GM12872 (cell line): ENCODE data around the gene UNC45A.

Source experiments
- TF ChIP-seq, protein P1 (sequence below): IDR thresholded peaks from 3 replicates; pipeline ENCODE4 v1.5.1; 2011; ENCODE audit warnings: low read depth, mild to moderate bottlenecking, low read length, moderate library complexity; ENCODE audit not compliant: insufficient read depth

The UNC45A gene

DNA sequence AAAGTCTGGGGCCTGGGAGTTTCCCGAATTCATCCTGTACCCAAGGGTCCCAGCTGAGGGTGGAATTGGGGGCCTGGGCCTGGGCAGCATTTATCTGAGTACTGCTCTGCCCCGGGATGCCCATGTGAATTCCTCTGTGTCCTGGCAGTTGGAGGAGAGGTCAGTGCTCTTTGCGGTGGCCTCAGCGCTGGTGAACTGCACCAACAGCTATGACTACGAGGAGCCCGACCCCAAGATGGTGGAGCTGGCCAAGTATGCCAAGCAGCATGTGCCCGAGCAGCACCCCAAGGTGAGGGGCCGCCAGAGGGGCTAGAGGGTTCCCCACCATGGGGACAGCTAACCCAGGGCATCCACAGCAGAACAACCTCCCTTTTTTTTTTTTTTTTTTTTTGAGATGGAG is 13.4 kb downstream of the UNC45A start:
- TF ChIP-seq, protein P1, sequence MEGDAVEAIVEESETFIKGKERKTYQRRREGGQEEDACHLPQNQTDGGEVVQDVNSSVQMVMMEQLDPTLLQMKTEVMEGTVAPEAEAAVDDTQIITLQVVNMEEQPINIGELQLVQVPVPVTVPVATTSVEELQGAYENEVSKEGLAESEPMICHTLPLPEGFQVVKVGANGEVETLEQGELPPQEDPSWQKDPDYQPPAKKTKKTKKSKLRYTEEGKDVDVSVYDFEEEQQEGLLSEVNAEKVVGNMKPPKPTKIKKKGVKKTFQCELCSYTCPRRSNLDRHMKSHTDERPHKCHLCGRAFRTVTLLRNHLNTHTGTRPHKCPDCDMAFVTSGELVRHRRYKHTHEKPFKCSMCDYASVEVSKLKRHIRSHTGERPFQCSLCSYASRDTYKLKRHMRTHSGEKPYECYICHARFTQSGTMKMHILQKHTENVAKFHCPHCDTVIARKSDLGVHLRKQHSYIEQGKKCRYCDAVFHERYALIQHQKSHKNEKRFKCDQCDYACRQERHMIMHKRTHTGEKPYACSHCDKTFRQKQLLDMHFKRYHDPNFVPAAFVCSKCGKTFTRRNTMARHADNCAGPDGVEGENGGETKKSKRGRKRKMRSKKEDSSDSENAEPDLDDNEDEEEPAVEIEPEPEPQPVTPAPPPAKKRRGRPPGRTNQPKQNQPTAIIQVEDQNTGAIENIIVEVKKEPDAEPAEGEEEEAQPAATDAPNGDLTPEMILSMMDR = no peak

DNA sequence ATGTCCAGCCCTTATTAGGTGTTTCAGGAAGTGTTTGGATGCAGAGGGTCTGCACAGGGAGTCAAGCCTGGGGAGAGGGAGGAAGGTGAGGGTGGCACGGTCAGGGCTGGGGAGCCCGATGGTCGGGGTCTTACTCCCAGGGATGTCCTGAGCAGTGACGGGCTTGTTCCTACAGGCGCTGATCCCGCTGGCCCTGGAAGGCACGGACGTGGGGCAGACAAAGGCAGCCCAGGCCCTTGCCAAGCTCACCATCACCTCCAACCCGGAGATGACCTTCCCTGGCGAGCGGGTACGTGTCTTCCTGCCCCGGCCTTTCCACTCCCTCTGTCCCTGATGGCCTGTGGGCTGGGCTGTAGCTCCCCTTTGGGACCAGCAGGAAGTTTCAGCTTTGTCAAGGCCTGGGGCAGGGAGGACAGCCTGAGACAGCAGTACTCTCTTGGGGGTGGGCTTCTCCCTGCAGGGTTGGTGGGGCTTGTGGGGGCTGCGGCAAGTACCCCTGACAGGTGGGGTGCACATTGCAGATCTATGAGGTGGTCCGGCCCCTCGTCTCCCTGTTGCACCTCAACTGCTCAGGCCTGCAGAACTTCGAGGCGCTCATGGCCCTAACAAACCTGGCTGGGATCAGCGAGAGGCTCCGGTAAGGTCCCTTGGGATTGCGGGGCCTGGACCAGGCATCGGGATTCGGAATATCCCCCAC is 15.0 kb downstream of the UNC45A start:
- TF ChIP-seq, protein P1 = no peak

DNA sequence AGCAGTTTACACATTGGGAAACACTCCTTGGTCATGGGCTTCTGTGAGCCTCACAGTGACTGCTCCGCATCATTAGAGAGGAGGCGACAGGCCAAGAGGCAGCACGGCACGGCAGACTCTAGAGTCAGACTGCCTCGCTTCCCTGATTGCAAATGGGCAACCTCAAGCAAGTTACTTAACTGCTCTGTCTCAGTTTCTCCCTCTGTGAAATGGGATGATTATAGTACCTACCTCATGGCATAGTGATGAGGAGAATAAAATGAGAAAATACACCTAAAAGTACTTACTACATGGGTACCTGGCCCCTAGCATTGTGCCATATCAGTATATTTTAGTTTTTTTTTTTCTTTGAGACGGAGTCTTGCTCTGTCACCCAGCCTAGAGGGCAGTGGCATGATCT is 15.6 kb downstream of the UNC45A start:
- TF ChIP-seq, protein P1 = no peak

DNA sequence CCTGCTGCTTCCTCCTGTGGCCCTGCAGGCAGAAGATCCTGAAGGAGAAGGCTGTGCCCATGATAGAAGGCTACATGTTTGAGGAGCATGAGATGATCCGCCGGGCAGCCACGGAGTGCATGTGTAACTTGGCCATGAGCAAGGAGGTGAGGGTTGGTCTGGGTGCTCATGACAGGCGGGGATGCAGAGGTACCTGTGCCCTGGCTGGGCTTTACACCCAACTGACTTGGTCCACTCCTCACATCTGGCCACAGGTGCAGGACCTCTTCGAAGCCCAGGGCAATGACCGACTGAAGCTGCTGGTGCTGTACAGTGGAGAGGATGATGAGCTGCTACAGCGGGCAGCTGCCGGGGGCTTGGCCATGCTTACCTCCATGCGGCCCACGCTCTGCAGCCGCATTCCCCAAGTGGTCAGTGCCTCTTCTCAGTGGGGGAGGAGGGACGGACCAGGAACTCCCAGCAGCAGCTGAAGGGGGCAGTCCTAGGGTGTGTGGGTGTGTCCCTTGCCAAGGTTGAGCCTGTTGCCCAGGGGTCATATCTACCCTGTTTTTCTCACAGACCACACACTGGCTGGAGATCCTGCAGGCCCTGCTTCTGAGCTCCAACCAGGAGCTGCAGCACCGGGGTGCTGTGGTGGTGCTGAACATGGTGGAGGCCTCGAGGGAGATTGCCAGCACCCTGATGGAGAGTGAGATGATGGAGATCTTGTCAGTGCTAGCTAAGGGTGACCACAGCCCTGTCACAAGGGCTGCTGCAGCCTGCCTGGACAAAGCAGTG is 18.0 kb downstream of the UNC45A start:
- TF ChIP-seq, protein P1 = no peak

DNA sequence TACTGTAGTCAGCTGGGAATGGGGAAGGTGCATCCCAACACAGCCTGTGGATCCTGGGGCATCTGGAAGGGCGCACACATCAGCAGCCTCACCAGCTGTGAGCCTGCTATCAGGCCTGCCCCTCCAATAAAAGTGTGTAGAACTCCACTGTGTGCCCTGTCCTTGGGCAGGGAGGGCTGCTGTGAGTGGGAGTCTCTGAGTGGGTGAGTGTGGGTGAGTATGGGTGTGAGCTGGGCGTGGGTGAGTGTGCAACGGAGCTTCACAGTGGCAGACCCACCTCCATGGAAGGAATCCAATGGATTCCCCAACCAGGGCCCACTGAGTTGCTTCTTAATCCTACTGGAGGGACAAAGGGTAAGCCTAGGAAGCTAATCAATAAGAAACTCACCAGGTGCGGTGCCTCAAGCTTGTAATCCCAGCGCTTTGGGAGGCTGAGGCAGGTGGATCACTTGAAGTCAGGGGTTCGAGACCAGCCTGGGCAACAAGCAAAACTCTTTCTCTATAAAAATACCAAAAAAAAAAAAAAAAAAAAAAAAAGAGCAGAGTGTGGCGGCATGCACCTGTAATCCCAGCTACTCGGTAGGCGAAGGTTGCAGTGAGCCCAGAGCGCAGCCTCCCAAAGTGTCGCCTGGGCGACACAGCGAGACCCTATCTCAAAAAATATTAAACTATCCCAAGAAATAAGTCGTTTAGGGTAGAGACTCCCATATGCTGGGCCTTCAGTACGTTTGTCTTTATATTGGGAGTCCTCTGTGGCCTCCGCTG is 19.0 kb downstream of the UNC45A start:
- TF ChIP-seq, protein P1 = no peak

DNA sequence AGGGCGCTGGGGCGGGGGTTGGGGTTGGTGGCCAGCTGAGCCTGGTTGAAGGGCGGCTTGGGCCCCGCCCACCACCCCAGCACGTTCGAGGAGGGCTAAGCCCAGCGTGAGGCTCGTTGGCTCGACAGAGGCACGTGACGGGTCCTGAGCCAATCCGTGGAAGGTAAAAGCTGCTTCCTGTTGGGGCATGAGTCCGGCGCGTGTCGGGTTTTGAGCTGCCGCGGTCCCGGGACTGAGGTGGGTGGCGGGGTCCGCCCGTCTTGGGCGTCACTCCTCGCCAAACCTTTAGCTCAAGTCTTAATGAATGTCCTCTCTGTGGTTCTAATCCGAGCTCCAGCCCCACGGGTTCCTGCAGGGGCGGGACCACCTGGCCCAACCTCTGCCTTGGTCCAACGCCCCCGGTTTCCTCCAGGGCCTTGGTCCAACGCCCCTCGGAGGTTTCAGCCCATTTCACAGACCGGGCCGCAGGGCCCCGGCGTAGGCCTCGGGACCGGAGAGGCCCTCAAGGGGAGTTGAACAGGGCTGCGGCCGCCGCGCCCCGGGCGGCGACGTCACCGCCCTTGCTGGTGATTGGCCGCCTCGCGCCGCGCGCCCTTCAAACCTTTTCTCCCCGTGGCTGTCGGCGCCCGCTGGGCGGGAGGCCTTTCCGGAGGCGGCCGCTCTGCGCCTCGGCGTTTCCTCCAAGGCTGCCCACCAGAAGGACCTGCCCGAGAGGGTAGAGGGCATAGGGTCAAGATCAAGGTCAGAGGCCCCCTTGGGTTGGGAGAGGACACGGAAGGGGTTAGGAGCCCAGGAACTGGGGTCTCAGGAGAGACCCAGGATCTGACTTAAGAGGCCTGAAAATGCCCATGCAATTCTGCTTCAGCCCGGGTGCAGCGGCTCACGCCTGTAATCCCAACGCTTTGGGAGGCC is 19.9 kb downstream of the UNC45A start, which contains the start of gene RCCD1:
Gene RCCD1 (plus strand): TSS at position 173 of the 912 bp plus-strand sequence. CDS start 1,851 bp downstream, outside the sequence.
- TF ChIP-seq, protein P1 = no peak
